ENCODE results near the gene ZNF451.
"Not testable (repeated sequence)": the region's sequence is repeated elsewhere in the genome, so short reads cannot be mapped to it uniquely, and the experiment has no call there.

GRCh38 chr6:57047859-57048258, 42.1 kb upstream of the ZNF451 start:
- TF ChIP-seq CTCF (conservative IDR thresholded peaks at IDR 0.05; ENCODE audit: low read length); EZH2phosphoT487 (IDR thresholded peaks at IDR 0.05; ENCODE audit: borderline replicate concordance): not testable (repeated sequence)
